Keratinocyte (primary cell): Measurements from ENCODE around the gene TEX19. TPM values are rescaled to one million over a fixed set of nuclear protein-coding genes. Genes with fewer than 3 reads are reported as not detected.

Experiments
- DNase-seq: peaks from one replicate; pipeline ENCODE4 v3.0.0-alpha.2; 2011; ENCODE audit warnings: low read depth, missing footprints, low spot score
- FAIRE-seq: peaks from 2 replicates; lab custom pipeline; 2011; peaks lifted over from hg19 to GRCh38; lab: Jason Lieb, UNC
- H2AFZ ChIP-seq: 2 replicates; pipeline ENCODE4 v1.6.0; 2012; ENCODE audit warnings: low read length, control low read depth, inconsistent platforms; ENCODE audit not compliant: control insufficient read depth
- H3K27ac ChIP-seq: 2 replicates; pipeline ENCODE4 v1.5.1; 2011; ENCODE audit warnings: low read length; ENCODE audit not compliant: control insufficient read depth, insufficient read depth
- H3K27me3 ChIP-seq: 3 replicates; pipeline ENCODE4 v1.6.0; 2011; ENCODE audit warnings: low read length; ENCODE audit not compliant: control insufficient read depth, insufficient read depth; ENCODE audit errors: extremely low read depth
- H3K36me3 ChIP-seq, 2 experiments: 2 replicates in 1 of 2; 3 replicates in 1 of 2; pipeline ENCODE4 v1.5.1; 2011; ENCODE audit warnings: low read length in 2 of 2, mild to moderate bottlenecking in 1 of 2; ENCODE audit not compliant: control insufficient read depth in 2 of 2, insufficient read depth in 2 of 2; ENCODE audit errors: extremely low read depth in 1 of 2
- H3K4me1 ChIP-seq: 3 replicates; pipeline ENCODE4 v1.5.1; 2011; ENCODE audit warnings: low read length; ENCODE audit not compliant: control insufficient read depth, insufficient read depth; ENCODE audit errors: extremely low read depth
- H3K4me2 ChIP-seq: 3 replicates; pipeline ENCODE4 v1.6.0; 2011; ENCODE audit warnings: low read depth, low read length; ENCODE audit not compliant: control insufficient read depth, insufficient read depth; ENCODE audit errors: extremely low read depth
- H3K4me3 ChIP-seq, 3 experiments: fragments of 200-600 bp in 1 of 3; sonication (generic) in 1 of 3; 2 replicates in 2 of 3; 3 replicates in 1 of 3; pipeline ENCODE4 v1.5.1; 2011 to 2016; ENCODE audit warnings: low read length in 3 of 3, mild to moderate bottlenecking in 3 of 3, control low read depth in 2 of 3, inconsistent platforms in 1 of 3, low read depth in 1 of 3, mixed read lengths in 1 of 3, mixed run types in 1 of 3, moderate library complexity in 1 of 3; ENCODE audit not compliant: control insufficient read depth in 2 of 3, insufficient read depth in 2 of 3; ENCODE audit errors: extremely low read depth in 1 of 3
- H3K79me2 ChIP-seq: 2 replicates; pipeline ENCODE4 v1.6.0; 2012; ENCODE audit warnings: low read length; ENCODE audit not compliant: control insufficient read depth, insufficient read depth
- H3K9ac ChIP-seq: 3 replicates; pipeline ENCODE4 v1.6.0; 2011; ENCODE audit warnings: low read length; ENCODE audit not compliant: control insufficient read depth, insufficient read depth; ENCODE audit errors: extremely low read depth
- H3K9me1 ChIP-seq: 3 replicates; pipeline ENCODE4 v1.6.0; 2011; ENCODE audit warnings: low read length; ENCODE audit not compliant: control insufficient read depth, insufficient read depth; ENCODE audit errors: extremely low read depth
- H3K9me3 ChIP-seq: 2 replicates; pipeline ENCODE4 v1.5.1; 2012; ENCODE audit warnings: low read depth, low read length; ENCODE audit not compliant: control insufficient read depth
- H4K20me1 ChIP-seq: 3 replicates; pipeline ENCODE4 v1.6.0; 2011; ENCODE audit warnings: low read length; ENCODE audit not compliant: control insufficient read depth, insufficient read depth; ENCODE audit errors: extremely low read depth
- EZH2 ChIP-seq: IDR thresholded peaks from one replicate; pipeline ENCODE4 v1.6.1; 2012; ENCODE audit warnings: inconsistent platforms, mild to moderate bottlenecking, low read length, moderate library complexity
- dilution Hi-C: fragments of 300-500 bp; cut with MboI; formaldehyde crosslinking; loops from one replicate; pipeline ENCODE4 v1.7.0; 2020; ENCODE audit warnings: low sequenced_read_pairs; ENCODE audit not compliant: extremely low pct_ligation_motif_present
- polyA plus RNA-seq, 5 experiments: library from polyadenylated mRNA; depleted of rRNA in 3 of 5; stranded (reverse) in 3 of 5; stranded (forward) in 1 of 5; unstranded in 1 of 5; fragments of >200 nt; gene quantifications; 1 replicate in 1 of 5; 2 replicates in 3 of 5; 3 replicates in 1 of 5; pipeline versions ENCODE4 v1.2.1 to v1.2.3, GENCODE V29; 2011 to 2012; ENCODE audit warnings: missing spikeins in 2 of 5, low read depth in 1 of 5, low replicate concordance in 1 of 5
- TF ChIP-seq, protein P1 (sequence below), 3 experiments: IDR thresholded peaks in 1 of 3; conservative IDR thresholded peaks in 1 of 3; optimal IDR thresholded peaks in 1 of 3; 2 replicates in 2 of 3; 3 replicates in 1 of 3; pipeline versions ENCODE3 to v1.5.1; 2011; ENCODE audit warnings: low read length in 3 of 3, mild to moderate bottlenecking in 3 of 3, moderate library complexity in 2 of 3, control low read depth in 1 of 3, inconsistent platforms in 1 of 3; ENCODE audit not compliant: insufficient read depth in 2 of 3; ENCODE audit errors: extremely low read depth in 1 of 3

Gene TEX19
- polyA plus RNA-seq, 1 donor (not counting 4 experiments of a cell fraction or from before 2014, with no cell fraction given): not detected

DNA sequence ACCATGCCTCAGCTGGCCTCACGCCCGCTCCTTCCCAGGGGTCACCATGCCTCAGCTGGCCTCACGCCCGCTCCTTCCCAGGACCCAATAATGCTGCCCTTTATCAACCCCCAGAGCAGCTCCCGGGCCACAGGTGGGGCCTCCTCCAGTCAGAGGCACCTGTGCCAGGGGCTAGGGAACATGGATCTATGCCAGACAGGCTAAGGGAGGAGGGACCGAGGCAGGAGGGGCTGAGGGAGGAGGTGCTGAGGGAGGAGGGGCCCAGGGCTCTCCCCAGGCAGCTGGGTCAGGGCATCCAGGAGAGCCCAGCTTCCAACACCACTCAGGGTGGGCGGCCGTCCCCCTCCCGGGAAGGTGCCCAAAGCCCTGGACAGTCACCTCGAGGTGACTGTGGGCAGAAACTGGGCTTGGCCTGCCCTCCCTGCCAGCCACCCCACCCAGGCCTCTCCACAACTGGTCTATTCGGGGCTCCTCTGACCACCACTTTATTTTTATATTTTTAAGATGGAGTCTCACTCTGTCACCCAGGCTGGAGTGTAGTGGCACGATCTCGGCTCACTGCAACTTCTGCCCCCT is 31.9 kb downstream of the TEX19 start:
- peaks cover 0 to 3% of the 10 kb centered on the region in 2 experiments for H3K36me3 ChIP-seq
- DNase-seq: no peak
- no peak overlapping the region for H3K27ac ChIP-seq
- no peak overlapping the region for H2AFZ ChIP-seq
- no peak overlapping the region for H3K9ac ChIP-seq
- no peaks in the 10 kb centered on the region for H3K4me1 ChIP-seq
- peaks cover 22% of the 10 kb centered on the region for H3K27me3 ChIP-seq
- no peak for FAIRE-seq
- H3K4me2 ChIP-seq: no peak overlapping the region
- H3K79me2 ChIP-seq: no peaks in the 10 kb centered on the region
- H3K9me3 ChIP-seq: no peaks in the 10 kb centered on the region
- no peak overlapping the region for H3K4me3 ChIP-seq
- no peaks in the 10 kb centered on the region for H3K9me1 ChIP-seq
- no peaks in the 10 kb centered on the region for H4K20me1 ChIP-seq
- dilution Hi-C loops: no loop called here
- TF ChIP-seq EZH2: no peak
- TF ChIP-seq, protein P1, sequence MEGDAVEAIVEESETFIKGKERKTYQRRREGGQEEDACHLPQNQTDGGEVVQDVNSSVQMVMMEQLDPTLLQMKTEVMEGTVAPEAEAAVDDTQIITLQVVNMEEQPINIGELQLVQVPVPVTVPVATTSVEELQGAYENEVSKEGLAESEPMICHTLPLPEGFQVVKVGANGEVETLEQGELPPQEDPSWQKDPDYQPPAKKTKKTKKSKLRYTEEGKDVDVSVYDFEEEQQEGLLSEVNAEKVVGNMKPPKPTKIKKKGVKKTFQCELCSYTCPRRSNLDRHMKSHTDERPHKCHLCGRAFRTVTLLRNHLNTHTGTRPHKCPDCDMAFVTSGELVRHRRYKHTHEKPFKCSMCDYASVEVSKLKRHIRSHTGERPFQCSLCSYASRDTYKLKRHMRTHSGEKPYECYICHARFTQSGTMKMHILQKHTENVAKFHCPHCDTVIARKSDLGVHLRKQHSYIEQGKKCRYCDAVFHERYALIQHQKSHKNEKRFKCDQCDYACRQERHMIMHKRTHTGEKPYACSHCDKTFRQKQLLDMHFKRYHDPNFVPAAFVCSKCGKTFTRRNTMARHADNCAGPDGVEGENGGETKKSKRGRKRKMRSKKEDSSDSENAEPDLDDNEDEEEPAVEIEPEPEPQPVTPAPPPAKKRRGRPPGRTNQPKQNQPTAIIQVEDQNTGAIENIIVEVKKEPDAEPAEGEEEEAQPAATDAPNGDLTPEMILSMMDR (optimal IDR thresholded peaks at IDR 0.05 in 1 of 3, IDR thresholded peaks at IDR 0.05 in 1 of 3, conservative IDR thresholded peaks at IDR 0.05 in 1 of 3; ENCODE audit: extremely low read depth in 1 of 3, insufficient read depth in 2 of 3, low read length in 3 of 3): no peak

DNA sequence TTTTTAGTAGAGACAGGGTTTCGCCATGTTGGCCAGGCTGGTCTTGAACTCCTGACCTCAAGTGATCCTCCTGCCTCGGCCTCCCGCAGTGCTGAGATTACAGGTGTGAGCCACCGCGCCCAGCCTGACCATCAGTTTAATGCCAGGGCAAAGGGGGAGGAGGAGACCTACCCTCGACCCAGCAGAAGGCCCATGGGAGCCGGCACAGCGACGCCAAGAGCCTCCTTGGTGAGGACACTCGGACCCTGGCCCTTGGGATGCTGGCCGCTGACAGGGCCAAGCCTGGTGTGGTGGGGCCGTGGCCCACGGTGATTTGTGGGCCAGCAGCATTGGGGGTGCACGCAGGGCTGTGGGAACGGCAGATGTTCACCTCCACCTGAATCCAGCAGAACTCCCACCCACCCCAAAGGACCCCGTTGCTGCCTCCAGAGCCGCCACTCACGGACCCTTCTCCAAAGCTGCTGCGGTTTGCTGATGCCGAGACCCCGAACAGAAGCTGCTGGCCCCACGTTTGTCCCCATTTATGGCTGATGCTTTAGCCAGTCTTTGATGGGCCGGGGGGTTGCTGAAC is 32.5 kb downstream of the TEX19 start:
- DNase-seq: no peak
- Histone ChIP-seq H3K9me1 (no peaks in the 10 kb centered on the region), H3K27ac (no peak overlapping the region), H3K36me3 (peaks cover 0 to 3% of the 10 kb centered on the region in 2 experiments), H3K9ac (no peak overlapping the region), H2AFZ (no peak overlapping the region), H3K79me2 (no peaks in the 10 kb centered on the region), H3K4me3 (no peak overlapping the region), H3K4me2 (no peak overlapping the region), H3K27me3 (peaks cover 16% of the 10 kb centered on the region), H4K20me1 (no peaks in the 10 kb centered on the region), H3K9me3 (no peaks in the 10 kb centered on the region), H3K4me1 (no peaks in the 10 kb centered on the region)
- dilution Hi-C loops: no loop called here
- FAIRE-seq: no peak
- no peak for TF ChIP-seq EZH2
- TF ChIP-seq, protein P1 (optimal IDR thresholded peaks at IDR 0.05 in 1 of 3, IDR thresholded peaks at IDR 0.05 in 1 of 3, conservative IDR thresholded peaks at IDR 0.05 in 1 of 3; ENCODE audit: extremely low read depth in 1 of 3, insufficient read depth in 2 of 3, low read length in 3 of 3): no peak
